Nephron (organoid): ENCODE results near the gene HDAC10.

Experiments
- H3K27ac Mint-ChIP-seq, 3 experiments: 2 replicates each; pipeline ENCODE4 v1.8.0; 2020; ENCODE audit warnings: mixed read lengths in 3 of 3, mild to moderate bottlenecking in 2 of 3, moderate library complexity in 1 of 3
- H3K27me3 Mint-ChIP-seq: 2 replicates; pipeline ENCODE4 v1.8.0; 2021; ENCODE audit warnings: low read depth, mild to moderate bottlenecking, moderate library complexity, mixed read lengths
- H3K36me3 Mint-ChIP-seq: 2 replicates; pipeline ENCODE4 v1.8.0; 2020; ENCODE audit warnings: low read depth, mixed read lengths
- H3K4me1 Mint-ChIP-seq: 2 replicates; pipeline ENCODE4 v1.8.0; 2020; ENCODE audit warnings: mixed read lengths
- H3K4me3 Mint-ChIP-seq, 3 experiments: 2 replicates each; pipeline ENCODE4 v1.8.0; 2020; ENCODE audit warnings: mild to moderate bottlenecking in 3 of 3, mixed read lengths in 3 of 3, moderate library complexity in 2 of 3
- H3K9me3 Mint-ChIP-seq: 2 replicates; pipeline ENCODE4 v1.8.0; 2020; ENCODE audit warnings: mixed read lengths
- CTCF ChIP-seq, 3 experiments: fragments of 200-600 bp; sonication (generic); IDR thresholded peaks; one replicate each; pipeline ENCODE4 v1.5.0; 2021; ENCODE audit warnings: antibody characterized with exemption in 3 of 3; ENCODE audit not compliant: unreplicated experiment in 3 of 3

HDAC10 gene

GRCh38 chr22:50251477-50252081 is 514 bp upstream of the HDAC10 start:
- Mint-ChIP-seq H3K9me3 (no peaks in the 10 kb centered on the region), H3K27me3 (no peaks in the 10 kb centered on the region), H3K4me1 (no peaks in the 10 kb centered on the region), H3K4me3 (peak overlapping the region in 1 of 3 experiments; percentile 26), H3K27ac (no peak overlapping the region), H3K36me3 (no peaks in the 10 kb centered on the region)
- no peak for TF ChIP-seq CTCF (IDR thresholded peaks at IDR 0.05; ENCODE audit: unreplicated experiment in 3 of 3)

DNA sequence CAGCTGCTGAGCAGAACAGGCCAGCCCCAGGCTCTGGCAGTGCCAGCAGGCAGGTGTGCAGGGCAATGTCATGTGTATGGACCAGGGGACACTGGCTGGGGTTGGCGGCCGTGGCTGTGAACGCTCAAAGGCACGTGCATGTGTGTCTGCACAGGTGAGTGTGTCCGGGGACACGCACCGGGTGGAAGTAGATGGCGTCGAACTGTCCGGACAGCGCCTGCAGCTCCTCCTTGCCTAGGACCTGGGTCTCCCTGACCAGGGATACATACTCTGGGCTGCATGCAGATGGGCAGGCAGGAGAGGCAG is 863 bp downstream of the HDAC10 start:
- H3K36me3 Mint-ChIP-seq = no peaks in the 10 kb centered on the region
- peak overlapping the region; percentile 75 to 77 (median 75) for H3K4me3 Mint-ChIP-seq
- H3K4me1 Mint-ChIP-seq = no peaks in the 10 kb centered on the region
- no peaks in the 10 kb centered on the region for H3K27me3 Mint-ChIP-seq
- H3K27ac Mint-ChIP-seq = no peak overlapping the region
- no peak for TF ChIP-seq CTCF (IDR thresholded peaks at IDR 0.05; ENCODE audit: unreplicated experiment in 3 of 3)
- H3K9me3 Mint-ChIP-seq = no peaks in the 10 kb centered on the region

- no peak for TF ChIP-seq CTCF (IDR thresholded peaks at IDR 0.05; ENCODE audit: unreplicated experiment in 3 of 3)
- Mint-ChIP-seq H3K27me3 (no peaks in the 10 kb centered on the region), H3K36me3 (no peaks in the 10 kb centered on the region), H3K9me3 (no peaks in the 10 kb centered on the region), H3K27ac (no peak overlapping the region), H3K4me1 (peaks cover 5% of the 10 kb centered on the region), H3K4me3 (peak overlapping the region; percentile 75 to 77 (median 75))
Observed at GRCh38 chr22:50249341-50250248, 1.5 kb downstream of the HDAC10 start.

DNA sequence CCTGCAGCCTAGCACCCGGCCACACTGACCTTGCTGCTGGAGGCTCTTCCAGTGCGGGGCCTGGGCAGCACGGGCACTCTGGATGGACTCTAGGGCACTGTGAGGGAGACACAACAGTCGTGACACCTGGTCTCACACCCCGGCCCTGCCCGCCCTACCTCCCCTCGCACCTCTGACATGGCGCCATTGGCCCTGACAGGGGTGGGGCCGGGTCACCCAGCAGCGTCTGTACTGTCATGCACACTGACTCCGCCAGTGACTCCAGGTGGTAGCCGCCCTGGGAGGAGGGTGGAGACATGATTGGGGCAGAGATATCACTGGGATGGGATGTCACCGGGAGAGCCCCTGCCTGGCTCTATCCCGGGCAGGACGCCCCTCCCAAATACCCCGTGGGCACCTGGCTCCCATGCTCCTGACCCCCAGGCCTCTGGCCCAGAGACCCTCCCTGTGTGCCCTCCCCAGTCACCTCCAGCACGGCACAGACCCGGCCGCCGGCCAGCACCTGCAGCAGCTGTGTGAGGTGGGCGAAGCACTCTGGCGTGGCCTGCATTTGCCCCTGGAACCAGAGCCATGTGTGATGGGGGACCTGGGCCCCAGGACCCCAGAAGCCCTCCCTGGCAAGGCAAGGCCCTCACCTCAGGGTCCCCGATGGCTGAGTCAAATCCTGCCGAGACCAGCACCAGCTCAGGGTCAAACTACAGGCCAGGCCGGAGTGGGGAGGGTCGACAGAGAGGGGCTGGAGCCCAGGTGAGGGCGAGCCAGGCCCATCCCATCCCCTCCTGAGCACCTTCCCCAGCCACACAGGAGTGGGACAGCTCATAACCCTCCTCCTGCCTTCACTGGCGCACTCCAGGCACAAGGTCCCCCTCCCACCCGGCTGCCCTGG is 2.6 kb downstream of the HDAC10 start:
- Mint-ChIP-seq H3K9me3 (no peaks in the 10 kb centered on the region), H3K36me3 (no peaks in the 10 kb centered on the region), H3K4me3 (peak overlapping the region; percentile 71 to 76 (median 74)), H3K4me1 (peaks cover 5% of the 10 kb centered on the region), H3K27me3 (no peaks in the 10 kb centered on the region), H3K27ac (no peak overlapping the region)
- no peak for TF ChIP-seq CTCF (IDR thresholded peaks at IDR 0.05; ENCODE audit: unreplicated experiment in 3 of 3)

- peak overlapping the region in 1 of 3 experiments; percentile 45 for H3K27ac Mint-ChIP-seq
- no peaks in the 10 kb centered on the region for H3K9me3 Mint-ChIP-seq
- TF ChIP-seq CTCF (IDR thresholded peaks at IDR 0.05; ENCODE audit: unreplicated experiment in 3 of 3) = no peak
- H3K4me1 Mint-ChIP-seq = peaks cover 5% of the 10 kb centered on the region
- H3K27me3 Mint-ChIP-seq = no peaks in the 10 kb centered on the region
- H3K4me3 Mint-ChIP-seq = peak overlapping the region; percentile 71 to 76 (median 74)
- no peaks in the 10 kb centered on the region for H3K36me3 Mint-ChIP-seq
Observed at GRCh38 chr22:50247748-50248147, 3.3 kb downstream of the HDAC10 start.
